Prostate gland (tissue), 2 donors: ENCODE results near the gene EFCAB3.
"Not testable (repeated sequence)": the region's sequence is repeated elsewhere in the genome, so short reads cannot be mapped to it uniquely, and the experiment has no call there.

Experiments used
- POLR2A ChIP-seq: fragments of 450-650 bp; IDR thresholded peaks from one replicate; pipeline ENCODE4 v1.6.1; 2016; ENCODE audit warnings: antibody characterized with exemption, mild to moderate bottlenecking
- TF ChIP-seq, protein P1 (sequence below), 4 experiments: fragments of 200-600 bp in 2 of 4; fragments of 450-650 bp in 2 of 4; sonication (generic) in 2 of 4; IDR thresholded peaks; 1 replicate in 3 of 4; 2 replicates in 1 of 4; pipeline ENCODE4 v1.5.1; 2016 to 2019; ENCODE audit warnings: antibody characterized with exemption in 4 of 4, mild to moderate bottlenecking in 2 of 4, moderate library complexity in 2 of 4

DNA sequence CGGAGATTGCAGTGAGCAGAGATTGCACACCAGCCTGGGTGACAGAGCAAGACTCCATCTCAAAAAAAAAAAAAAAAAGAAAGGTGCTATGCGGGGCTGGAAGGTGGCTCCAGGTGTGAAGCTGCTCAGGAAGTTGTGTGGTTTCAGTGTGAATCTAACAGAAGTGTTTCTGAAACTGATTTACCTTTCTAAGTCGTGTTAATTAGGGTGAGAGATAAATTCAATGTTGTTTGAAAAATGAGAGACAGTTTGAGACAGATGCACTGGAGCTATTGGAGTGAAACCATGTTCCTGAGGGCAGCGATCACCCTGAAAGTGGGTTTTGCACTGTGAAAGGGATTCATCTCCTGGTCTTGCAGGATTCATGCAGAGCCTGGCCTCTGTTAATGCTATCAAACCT, 73.3 kb downstream of the EFCAB3 start:
- TF ChIP-seq, protein P1, sequence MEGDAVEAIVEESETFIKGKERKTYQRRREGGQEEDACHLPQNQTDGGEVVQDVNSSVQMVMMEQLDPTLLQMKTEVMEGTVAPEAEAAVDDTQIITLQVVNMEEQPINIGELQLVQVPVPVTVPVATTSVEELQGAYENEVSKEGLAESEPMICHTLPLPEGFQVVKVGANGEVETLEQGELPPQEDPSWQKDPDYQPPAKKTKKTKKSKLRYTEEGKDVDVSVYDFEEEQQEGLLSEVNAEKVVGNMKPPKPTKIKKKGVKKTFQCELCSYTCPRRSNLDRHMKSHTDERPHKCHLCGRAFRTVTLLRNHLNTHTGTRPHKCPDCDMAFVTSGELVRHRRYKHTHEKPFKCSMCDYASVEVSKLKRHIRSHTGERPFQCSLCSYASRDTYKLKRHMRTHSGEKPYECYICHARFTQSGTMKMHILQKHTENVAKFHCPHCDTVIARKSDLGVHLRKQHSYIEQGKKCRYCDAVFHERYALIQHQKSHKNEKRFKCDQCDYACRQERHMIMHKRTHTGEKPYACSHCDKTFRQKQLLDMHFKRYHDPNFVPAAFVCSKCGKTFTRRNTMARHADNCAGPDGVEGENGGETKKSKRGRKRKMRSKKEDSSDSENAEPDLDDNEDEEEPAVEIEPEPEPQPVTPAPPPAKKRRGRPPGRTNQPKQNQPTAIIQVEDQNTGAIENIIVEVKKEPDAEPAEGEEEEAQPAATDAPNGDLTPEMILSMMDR (IDR thresholded peaks at IDR 0.05), result not testable (repeated sequence)
- TF ChIP-seq POLR2A, result not testable (repeated sequence)
